Activated CD4-positive, alpha-beta T cell treated with anti-CD3 and anti-CD28 coated beads, Interleukin-2, amount 50 U/mL, for 16 hours (primary cell): ENCODE results near the gene PAWR.
A peak's percentile ranks its signal among the peaks of the same experiment; 100 is the strongest.

Source experiments
- DNase-seq: peaks from one replicate; pipeline ENCODE4 v3.0.0-alpha.2; 2020

Gene PAWR, protein sequence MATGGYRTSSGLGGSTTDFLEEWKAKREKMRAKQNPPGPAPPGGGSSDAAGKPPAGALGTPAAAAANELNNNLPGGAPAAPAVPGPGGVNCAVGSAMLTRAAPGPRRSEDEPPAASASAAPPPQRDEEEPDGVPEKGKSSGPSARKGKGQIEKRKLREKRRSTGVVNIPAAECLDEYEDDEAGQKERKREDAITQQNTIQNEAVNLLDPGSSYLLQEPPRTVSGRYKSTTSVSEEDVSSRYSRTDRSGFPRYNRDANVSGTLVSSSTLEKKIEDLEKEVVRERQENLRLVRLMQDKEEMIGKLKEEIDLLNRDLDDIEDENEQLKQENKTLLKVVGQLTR

GRCh38 chr12:79690638-79691510 lies at the start of gene PAWR:
Gene PAWR (minus strand): TSS chr12:79690964. CDS start chr12:79690244, 720 bp downstream.
- peak; percentile 35 for DNase-seq

DNA sequence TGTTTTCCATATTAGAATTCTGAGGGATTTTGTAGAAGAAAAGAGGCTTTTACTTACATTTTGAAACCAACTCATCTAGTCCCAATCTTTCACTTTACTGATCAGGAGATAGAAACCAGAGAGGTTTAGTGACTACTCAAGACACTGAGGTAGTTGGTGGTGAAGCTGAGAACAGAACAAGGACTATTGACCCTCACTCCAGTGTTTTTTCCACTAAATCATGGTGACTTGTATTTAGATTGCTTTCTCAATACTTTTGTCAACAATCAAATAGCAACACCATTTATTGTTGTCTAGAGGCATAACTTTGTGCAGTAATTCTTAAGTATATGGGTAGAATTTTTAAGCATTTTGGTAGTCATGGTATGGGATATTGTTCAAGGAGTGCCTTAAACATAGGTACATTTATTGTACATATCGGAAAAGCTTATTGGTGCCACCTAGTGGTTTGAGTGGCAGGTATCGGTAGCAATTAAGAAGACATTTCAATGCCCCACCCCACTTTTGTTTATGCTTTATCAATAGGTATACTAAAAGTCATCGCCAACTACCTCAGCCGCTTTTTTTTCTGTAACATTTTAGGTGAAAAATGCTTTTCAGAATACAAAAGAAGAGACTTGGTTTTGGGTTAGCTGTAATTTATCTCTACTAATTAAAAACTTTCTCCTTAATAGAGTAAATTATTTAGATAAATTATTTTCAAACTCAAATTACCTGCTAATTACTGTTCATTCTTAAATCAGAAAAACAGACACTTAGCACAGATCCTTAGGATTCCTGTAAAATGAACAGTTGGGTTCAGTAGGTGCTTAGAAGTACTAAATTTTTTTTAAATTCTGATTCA lies 47.3 kb upstream of the PAWR start:
- DNase-seq = peak; percentile 58

- DNase-seq = no peak
These were observed 41.9 kb upstream of the PAWR start for GRCh38 chr12:79732638-79733037.

- DNase-seq = no peak
These were observed 35.2 kb upstream of the PAWR start for GRCh38 chr12:79725987-79726386.

DNA sequence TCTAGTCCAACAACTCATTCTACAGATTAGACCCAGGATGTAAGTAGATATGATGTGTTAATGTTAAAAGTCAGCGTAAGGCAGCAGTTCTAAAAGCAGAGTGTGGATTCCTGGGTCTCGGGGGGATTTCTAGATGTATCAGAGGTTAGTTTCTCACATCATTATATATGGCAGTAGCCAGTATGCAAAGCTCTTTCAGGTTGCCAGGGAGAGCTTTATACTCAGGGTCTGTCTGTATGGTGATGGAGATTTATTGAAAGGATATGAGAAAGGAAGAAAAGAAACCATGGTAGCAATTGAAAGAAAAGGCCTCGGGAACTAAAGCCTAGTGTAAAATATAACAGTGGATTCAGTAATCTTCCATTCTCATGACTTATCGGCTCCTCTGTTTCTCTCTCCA lies 26.2 kb upstream of the PAWR start:
- DNase-seq = no peak

- DNase-seq = no peak
These were observed 24.5 kb upstream of the PAWR start for GRCh38 chr12:79715308-79715707.

- no peak for DNase-seq
These were observed 20.1 kb upstream of the PAWR start for GRCh38 chr12:79710707-79711483.

GRCh38 chr12:79707830-79708229 lies 17.1 kb upstream of the PAWR start:
- DNase-seq = no peak

DNA sequence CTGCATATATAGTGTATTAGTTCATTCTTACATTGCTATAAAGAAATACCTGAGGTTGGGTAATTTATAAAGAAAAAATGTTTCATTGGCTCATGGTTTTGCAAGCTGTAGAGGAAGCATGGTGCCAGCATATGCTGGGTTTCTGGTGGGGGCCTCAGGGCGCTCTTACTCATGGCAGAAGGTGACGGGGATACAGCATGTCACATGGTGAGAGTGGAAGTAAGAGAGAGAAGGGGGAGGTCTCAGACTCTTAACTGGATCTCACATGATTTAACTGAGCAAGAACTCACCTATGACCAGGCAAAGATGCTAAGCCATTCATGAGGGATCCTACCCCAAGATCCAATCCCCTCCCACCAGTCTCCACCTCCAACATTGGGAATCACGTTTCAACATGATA lies 15.9 kb upstream of the PAWR start:
- no peak for DNase-seq

GRCh38 chr12:79706156-79706555 lies 15.4 kb upstream of the PAWR start:
- DNase-seq = no peak

DNA sequence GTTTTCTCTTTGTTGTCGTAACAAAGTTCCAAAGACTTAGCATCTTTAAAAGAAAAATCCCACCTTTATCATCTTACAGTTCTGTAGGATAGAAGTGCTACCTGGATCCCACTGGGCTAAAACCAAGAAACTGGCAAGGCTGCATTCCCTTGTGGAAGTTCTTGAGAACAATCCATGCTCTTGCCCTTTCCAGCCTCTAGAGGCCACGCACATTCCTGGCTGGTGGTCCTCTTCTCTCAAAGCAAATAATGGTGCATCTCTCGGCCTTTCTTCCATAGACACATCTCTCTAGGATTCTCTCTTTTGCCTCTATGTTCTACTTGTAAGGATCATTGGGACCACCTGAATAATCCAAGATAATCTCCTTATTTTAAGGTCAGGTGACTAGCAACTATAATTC lies 8.2 kb upstream of the PAWR start:
- DNase-seq = no peak

DNA sequence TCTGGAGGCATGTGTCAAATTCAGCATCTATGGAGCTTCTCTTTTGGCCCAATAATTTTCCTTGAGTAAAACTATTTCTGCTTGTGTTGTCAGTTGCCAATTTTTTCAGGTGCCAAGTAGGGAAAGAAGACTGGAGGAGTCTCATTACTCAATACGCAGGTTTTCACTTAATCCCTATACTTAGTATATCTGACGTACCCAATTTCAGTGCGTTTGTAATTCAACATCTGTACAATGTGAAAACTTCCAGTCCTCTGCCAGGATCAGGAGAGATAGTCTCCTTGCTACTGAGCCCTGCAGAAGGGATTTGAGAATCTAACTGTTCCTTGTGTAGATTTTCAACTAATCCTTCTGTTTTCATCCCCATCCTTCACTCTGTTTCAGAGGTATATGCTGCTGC lies 5.7 kb upstream of the PAWR start:
- no peak for DNase-seq

GRCh38 chr12:79692860-79693577 lies 2.3 kb upstream of the PAWR start:
- DNase-seq = no peak

DNA sequence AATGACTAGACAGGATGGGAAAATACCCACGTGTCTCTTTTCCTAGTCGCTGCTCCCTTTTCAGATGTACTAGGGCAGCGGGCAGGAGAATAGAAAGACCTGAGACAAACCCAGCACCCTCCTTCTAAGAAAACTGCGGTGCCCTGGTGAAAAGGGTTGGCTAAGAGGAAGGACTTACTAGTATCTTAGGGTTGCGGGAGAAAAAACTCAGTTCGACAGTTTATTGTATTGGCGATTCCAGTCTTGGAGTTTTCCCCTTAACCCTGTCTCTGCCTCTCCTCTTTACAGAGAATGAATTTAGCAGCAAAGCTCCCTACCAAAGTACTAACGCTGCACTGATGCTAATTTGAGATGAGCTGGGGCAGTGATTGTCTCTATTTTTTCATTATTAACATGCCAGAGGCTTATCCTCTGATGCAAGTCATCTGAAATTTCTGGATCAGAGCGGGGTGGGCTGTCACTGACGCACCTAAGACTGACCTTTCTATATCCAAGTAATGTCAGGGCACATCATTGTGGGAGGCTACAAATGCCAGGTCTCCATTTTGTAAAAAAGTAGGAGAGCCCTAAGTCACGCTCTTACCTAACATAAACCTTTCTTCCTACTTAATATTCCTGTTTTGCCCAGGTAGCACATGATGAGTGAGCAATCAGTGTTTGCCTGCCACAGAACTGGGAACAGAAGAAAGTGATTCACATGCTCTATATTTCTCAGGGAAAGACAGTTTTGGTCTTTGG lies 916 bp upstream of the PAWR start:
- no peak for DNase-seq

DNA sequence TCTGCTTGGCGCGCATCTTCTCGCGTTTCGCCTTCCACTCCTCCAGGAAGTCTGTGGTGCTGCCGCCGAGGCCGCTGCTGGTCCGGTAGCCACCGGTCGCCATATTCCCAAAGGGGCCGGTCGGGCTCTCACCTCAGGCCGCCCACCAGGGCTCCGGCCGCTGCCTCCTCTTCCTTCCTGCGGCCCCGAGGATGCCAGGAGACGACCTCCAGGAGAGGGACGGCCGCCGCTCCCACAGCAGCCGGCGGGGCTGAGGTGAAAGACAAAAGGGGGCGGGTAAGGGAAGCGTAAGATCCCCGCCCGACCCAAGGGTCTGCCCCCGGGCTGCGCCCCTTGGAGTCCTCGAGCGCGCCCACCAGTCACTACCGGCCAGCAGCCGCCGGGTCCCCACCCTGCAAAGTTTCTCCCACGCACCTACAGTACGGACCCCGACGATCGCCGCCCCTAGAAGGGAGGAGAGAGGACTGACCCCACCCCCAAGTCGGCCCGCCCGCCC lies 574 bp downstream of the PAWR start:
- DNase-seq = no peak

DNA sequence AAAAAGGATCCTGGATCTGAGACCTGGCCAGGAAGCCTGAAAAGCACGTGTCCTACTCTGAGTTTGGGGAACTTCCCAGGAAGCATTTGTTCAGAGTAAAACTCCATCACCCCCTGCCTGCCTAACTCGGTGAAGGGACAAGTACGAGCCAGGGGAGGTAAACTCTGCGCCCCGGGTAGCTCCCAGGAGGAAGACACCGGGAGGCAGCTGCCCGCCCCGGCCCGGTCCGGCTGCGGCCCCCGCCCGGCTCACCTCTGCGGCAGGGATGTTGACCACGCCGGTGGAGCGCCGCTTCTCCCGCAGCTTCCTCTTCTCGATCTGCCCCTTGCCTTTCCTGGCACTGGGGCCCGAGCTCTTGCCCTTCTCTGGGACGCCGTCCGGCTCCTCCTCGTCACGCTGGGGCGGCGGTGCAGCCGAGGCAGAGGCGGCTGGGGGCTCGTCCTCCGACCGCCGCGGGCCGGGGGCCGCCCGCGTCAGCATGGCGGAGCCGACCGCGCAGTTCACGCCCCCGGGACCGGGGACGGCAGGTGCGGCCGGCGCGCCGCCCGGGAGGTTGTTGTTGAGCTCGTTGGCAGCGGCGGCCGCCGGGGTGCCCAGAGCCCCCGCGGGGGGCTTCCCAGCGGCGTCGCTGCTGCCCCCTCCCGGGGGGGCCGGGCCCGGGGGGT lies 1.2 kb downstream of the PAWR start:
- peak; percentile 12 for DNase-seq

GRCh38 chr12:79689061-79689476 lies 1.7 kb downstream of the PAWR start:
- DNase-seq = no peak

DNA sequence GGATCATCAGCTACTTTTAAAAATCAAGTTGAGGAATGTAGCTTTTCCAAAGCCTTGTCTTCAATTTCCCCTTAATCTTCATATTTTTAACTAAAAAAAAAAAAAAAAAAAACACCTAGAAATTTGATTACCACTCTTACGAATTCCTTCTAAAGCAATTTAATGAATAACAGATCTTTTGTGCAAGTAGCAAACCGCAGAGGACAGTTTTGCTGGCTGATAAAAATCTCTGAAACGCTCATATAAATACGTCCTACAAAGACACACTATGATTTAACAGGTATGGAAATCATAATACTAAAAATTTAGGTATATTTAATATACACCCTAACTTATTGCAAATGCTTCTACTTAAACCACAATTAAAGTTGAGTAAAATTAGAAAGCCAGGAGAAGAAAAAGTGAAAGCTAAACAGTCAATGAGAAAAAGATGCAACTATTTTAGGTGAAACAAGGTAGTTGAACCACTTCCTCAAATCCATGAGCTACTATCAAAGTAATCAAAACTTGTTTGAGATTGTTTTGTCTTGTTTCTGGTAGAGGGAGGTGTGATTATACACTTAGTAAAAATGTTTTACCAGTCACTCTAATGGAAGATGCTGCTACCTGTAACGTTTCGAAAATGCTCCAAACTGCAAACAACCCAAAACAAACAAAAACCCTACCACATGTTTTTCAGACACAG lies 2.2 kb downstream of the PAWR start:
- DNase-seq = peak; percentile 7

DNA sequence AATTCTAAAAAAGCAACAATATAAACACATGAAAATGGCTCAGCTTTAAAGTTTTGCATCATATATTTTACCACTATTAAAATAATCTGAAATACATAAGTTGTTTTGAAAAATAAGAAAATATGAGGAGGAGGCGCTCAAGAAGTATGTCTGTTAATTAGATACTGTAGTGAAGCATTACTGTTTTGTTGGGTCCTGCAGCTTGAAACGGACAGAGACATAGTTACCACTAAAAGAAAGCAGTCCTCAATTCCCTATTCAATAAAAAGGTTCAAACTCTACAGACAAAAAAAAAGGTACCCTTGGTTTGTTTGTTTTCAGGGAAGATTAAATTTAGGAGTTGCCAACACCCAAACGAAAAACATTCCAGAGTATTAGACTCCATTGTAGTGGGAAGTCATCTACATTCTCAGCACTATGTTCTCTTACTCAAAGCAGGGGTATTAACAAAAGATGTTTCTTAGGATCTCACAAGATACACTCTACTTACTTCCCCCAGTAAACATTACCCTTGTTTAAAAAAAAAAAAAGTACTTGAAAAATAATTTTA lies 3.0 kb downstream of the PAWR start:
- no peak for DNase-seq
